Measurements from ENCODE around the gene PTBP3.
A peak's percentile ranks its signal among the peaks of the same experiment; 100 is the strongest.
"Not testable (repeated sequence)": the region's sequence is repeated elsewhere in the genome, so short reads cannot be mapped to it uniquely, and the experiment has no call there.

Gene PTBP3

GRCh38 chr9:112332977-112333638, at the start of gene PTBP3:
Gene PTBP3, minus strand, starts transcription at chr9:112333619. Its CDS starts 35,754 bp downstream, at chr9:112297865.
- DNase-seq (ENCODE audit: low spot score), result peak; percentile 40

- no peak for DNase-seq (ENCODE audit: low spot score)
Measured at GRCh38 chr9:112382501-112383364, 49.3 kb upstream of the PTBP3 start.

- no peak for DNase-seq (ENCODE audit: low spot score)
Measured at GRCh38 chr9:112382066-112382465, 48.6 kb upstream of the PTBP3 start.

- no peak for DNase-seq (ENCODE audit: low spot score)
Measured at GRCh38 chr9:112380825-112381221, 47.4 kb upstream of the PTBP3 start.

GRCh38 chr9:112380102-112380824, 46.8 kb upstream of the PTBP3 start, which contains the start of gene HSDL2:
Gene HSDL2, plus strand, starts transcription at chr9:112380108. Its CDS starts 56 bp downstream, at chr9:112380164.
- DNase-seq (ENCODE audit: low spot score), result peak; percentile 42

GRCh38 chr9:112379177-112380101, 46.0 kb upstream of the PTBP3 start:
- peak; percentile 98 for DNase-seq (ENCODE audit: low spot score)

- no peak for DNase-seq (ENCODE audit: low spot score)
Measured at GRCh38 chr9:112378328-112379176, 45.1 kb upstream of the PTBP3 start.

- DNase-seq (ENCODE audit: low spot score), result no peak
Measured at GRCh38 chr9:112377684-112378327, 44.4 kb upstream of the PTBP3 start.

GRCh38 chr9:112377087-112377486, 43.7 kb upstream of the PTBP3 start:
- DNase-seq (ENCODE audit: low spot score), result no peak

GRCh38 chr9:112375361-112375760, 41.9 kb upstream of the PTBP3 start:
- no peak for DNase-seq (ENCODE audit: low spot score)

GRCh38 chr9:112374232-112374631, 40.8 kb upstream of the PTBP3 start:
- not testable (repeated sequence) for DNase-seq (ENCODE audit: low spot score)

GRCh38 chr9:112373666-112374065, 40.2 kb upstream of the PTBP3 start:
- not testable (repeated sequence) for DNase-seq (ENCODE audit: low spot score)

GRCh38 chr9:112371060-112371459, 37.6 kb upstream of the PTBP3 start:
- DNase-seq (ENCODE audit: low spot score), result no peak

- no peak for DNase-seq (ENCODE audit: low spot score)
Measured at GRCh38 chr9:112369817-112370216, 36.4 kb upstream of the PTBP3 start.

- no peak for DNase-seq (ENCODE audit: low spot score)
Measured at GRCh38 chr9:112367465-112367864, 34.0 kb upstream of the PTBP3 start.

- no peak for DNase-seq (ENCODE audit: low spot score)
Measured at GRCh38 chr9:112366591-112366990, 33.2 kb upstream of the PTBP3 start.

GRCh38 chr9:112365257-112365656, 31.8 kb upstream of the PTBP3 start:
- not testable (repeated sequence) for DNase-seq (ENCODE audit: low spot score)

GRCh38 chr9:112364761-112365160, 31.3 kb upstream of the PTBP3 start:
- DNase-seq (ENCODE audit: low spot score), result no peak

- peak; percentile 60 for DNase-seq (ENCODE audit: low spot score)
Measured at GRCh38 chr9:112361601-112362000, 28.2 kb upstream of the PTBP3 start.
